GM13976 (cell line): ENCODE results near the gene ZNF333.

ENCODE experiments used
- DNase-seq: peaks from one replicate; pipeline ENCODE4 v3.0.0; 2012; ENCODE audit warnings: low spot score
- in situ Hi-C: fragments of 300-500 bp; cut with MboI; formaldehyde crosslinking; loops from one replicate; pipeline ENCODE4 v1.12.0; 2022; ENCODE audit warnings: low sequenced_read_pairs, mixed read lengths, inconsistent platforms; ENCODE audit not compliant: unreplicated experiment
- TF ChIP-seq, protein P1 (sequence below): IDR thresholded peaks from 2 replicates; pipeline ENCODE4 v1.5.1; 2012; ENCODE audit warnings: borderline replicate concordance, mild to moderate bottlenecking; ENCODE audit not compliant: insufficient read depth; ENCODE audit errors: extremely low read depth, missing control alignments, control extremely low read depth

ZNF333 gene

DNA sequence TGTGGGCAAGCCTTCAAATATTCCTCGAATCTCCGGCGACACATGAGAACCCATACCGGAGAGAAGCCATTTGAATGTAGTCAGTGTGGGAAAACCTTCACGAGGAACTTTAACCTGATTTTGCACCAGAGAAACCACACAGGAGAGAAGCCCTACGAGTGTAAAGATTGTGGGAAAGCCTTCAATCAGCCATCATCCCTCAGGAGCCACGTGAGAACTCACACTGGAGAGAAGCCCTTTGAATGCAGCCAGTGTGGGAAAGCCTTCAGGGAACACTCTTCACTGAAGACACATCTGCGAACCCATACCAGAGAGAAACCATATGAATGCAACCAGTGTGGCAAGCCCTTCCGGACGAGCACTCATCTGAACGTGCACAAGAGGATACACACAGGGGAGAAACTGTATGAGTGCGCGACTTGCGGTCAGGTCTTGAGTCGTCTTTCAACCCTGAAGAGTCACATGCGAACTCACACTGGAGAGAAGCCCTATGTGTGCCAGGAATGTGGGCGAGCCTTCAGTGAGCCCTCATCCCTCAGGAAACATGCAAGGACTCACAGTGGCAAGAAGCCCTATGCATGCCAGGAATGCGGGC, 28.8 kb downstream of the ZNF333 start:
- in situ Hi-C loops, result no loop called here
- TF ChIP-seq, protein P1, sequence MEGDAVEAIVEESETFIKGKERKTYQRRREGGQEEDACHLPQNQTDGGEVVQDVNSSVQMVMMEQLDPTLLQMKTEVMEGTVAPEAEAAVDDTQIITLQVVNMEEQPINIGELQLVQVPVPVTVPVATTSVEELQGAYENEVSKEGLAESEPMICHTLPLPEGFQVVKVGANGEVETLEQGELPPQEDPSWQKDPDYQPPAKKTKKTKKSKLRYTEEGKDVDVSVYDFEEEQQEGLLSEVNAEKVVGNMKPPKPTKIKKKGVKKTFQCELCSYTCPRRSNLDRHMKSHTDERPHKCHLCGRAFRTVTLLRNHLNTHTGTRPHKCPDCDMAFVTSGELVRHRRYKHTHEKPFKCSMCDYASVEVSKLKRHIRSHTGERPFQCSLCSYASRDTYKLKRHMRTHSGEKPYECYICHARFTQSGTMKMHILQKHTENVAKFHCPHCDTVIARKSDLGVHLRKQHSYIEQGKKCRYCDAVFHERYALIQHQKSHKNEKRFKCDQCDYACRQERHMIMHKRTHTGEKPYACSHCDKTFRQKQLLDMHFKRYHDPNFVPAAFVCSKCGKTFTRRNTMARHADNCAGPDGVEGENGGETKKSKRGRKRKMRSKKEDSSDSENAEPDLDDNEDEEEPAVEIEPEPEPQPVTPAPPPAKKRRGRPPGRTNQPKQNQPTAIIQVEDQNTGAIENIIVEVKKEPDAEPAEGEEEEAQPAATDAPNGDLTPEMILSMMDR, result no peak
- DNase-seq, result no peak

DNA sequence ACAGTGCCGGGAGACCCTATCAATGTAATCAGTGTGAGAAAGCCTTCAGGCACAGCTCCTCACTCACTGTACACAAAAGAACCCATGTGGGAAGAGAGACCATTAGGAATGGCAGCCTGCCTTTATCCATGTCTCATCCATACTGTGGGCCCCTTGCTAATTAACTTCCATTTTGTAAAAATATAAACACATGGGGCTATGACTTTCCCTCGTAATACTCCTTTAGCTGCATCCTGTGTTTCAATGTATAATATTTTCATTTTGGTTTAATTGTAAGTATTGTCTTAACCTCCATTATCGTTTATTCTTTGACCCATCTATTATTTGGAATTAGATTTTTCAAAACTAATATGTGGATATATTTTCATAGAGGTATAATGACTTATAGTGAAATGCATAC, 29.3 kb downstream of the ZNF333 start:
- TF ChIP-seq, protein P1, result no peak
- in situ Hi-C loops, result no loop called here
- DNase-seq, result no peak

DNA sequence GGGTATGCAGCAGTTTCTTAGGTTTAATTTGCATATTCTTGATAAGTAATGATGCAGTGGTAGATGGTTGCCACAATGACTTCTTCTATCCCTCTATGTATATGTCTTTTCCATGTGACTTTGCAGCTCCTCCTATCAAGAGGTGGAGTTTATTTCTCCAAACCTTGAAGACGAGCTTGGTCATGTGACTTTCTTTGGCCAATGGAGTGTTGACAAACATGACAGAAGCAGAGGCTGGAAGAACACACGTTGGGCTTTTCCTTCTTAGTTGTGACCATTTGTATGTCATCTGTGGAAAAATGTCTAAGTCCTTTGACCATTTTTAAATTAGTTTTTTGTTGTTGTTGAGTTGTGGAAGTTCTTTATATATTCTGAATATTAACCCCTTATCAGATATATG, 32.3 kb downstream of the ZNF333 start:
- DNase-seq, result no peak
- in situ Hi-C loops, result no loop called here
- TF ChIP-seq, protein P1, result no peak

DNA sequence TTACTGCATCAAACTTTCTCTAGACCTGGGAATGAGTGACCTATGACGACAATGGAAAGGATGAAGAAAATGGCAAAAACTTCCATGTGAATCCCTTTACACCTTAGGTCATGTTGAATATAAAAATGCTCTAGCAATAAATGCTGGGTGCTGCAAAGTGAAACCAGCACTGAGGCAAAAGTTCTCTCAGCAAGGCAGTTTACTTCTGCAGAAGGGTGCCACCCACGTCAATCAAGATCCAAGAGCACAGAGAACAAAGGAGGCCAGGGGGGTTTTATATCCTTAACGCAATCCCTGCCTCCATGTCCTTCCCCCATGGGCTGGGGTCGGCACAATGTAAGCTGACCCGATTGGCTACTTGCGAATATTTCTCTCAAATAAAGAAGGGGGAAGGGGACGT, 38.7 kb downstream of the ZNF333 start:
- TF ChIP-seq, protein P1, result no peak
- in situ Hi-C loops, result no loop called here
- DNase-seq, result no peak

DNA sequence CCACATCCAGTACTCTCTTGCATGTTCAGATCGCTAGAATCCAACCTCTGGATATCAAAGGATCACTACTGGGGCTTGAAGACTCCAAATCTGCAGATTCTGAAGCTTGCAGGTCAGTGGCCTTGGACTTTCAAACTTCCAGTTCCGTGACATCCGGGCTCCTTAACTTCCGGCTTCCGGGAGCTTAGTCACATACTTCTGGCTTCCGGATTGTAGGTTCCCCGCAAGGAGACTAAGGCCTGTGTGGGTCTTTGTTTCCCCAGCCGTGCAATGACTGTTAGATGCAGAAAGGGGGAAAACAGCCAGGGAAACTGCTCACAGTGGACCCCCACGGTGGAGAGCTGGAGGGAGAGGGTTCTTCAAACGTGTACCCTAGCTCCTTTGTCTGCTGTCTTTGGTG, 41.4 kb downstream of the ZNF333 start:
- in situ Hi-C loops, result no loop called here
- TF ChIP-seq, protein P1, result no peak
- DNase-seq, result no peak

DNA sequence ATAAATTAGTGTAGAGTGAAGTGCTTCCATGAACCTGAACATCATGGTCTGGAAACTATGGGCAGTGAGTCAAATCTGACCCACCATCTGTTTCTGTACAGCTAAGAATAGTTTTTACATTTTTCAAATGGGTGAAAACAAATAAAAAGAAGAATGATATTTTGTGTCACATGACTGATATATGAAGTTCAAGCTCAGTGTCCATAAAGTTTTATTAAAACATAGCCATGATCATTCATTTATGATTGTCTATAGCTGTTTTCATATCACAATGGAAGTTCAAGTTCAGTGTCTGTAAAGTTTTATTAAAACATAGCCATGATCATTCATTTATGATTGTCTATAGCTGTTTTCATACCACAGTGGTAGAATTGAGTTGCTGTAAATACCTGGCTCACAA, 42.7 kb downstream of the ZNF333 start:
- in situ Hi-C loops, result no loop called here
- TF ChIP-seq, protein P1, result no peak
- DNase-seq, result no peak
